HCT116 (cell line): Measurements from ENCODE around the gene MYL5. TPM values are rescaled to one million over a fixed set of nuclear protein-coding genes. Genes with fewer than 3 reads are reported as not detected.
"Not testable (repeated sequence)": the region's sequence is repeated elsewhere in the genome, so short reads cannot be mapped to it uniquely, and the experiment has no call there.

Experiments used
- ATAC-seq: fragments of 200-7000 bp; cut with Tn5 transposase; 2 replicates; pipeline ENCODE4 v1.9.1; 2020; ENCODE audit warnings: mild to moderate bottlenecking, moderate library complexity
- BruUV-seq: library from RNA; stranded (reverse); fragments of 400-500 nt; replicated peaks from 2 replicates; lab custom pipeline; 2021; lab: Mats Ljungman, UMichigan
- CTCF ChIA-PET: fragments of 300-600 bp; sonication (Branson Sonifier 250); formaldehyde crosslinking; loops from one replicate; lab custom pipeline; 2021; ENCODE audit warnings: antibody characterized with exemption; lab: Charles Lee
- POLR2A ChIA-PET: fragments of 300-600, 350-600 bp; sonication (Branson Sonifier 250); formaldehyde crosslinking; loops from one replicate; lab custom pipeline; 2021; ENCODE audit warnings: antibody characterized with exemption; lab: Charles Lee
- RAD21 ChIA-PET, 2 experiments: fragments of 300-600 bp; sonication (Branson Sonifier 250); formaldehyde crosslinking; loops; one replicate each; lab custom pipeline; 2023; ENCODE audit warnings: low total read pairs in 2 of 2; ENCODE audit not compliant: uncharacterized antibody in 2 of 2, unreplicated experiment in 2 of 2, low non-redundant PET in 1 of 2; lab: Charles Lee
- DNase-seq: peaks from one replicate; pipeline ENCODE4 v3.0.0-alpha.2; 2010; ENCODE audit warnings: low read depth, low spot score
- H2AFZ ChIP-seq: fragments of 200-600 bp; shearing (Covaris generic), sonication (generic); 2 replicates; pipeline ENCODE4 v1.6.1; 2017; ENCODE audit warnings: low read depth, mixed run types, mixed read lengths, antibody characterized with exemption, low read length; ENCODE audit not compliant: poor library complexity, severe bottlenecking
- H3K27ac ChIP-seq: 2 replicates; pipeline ENCODE4 v1.5.1; 2012; ENCODE audit warnings: low read depth, low read length
- H3K27me3 ChIP-seq: fragments of 200-600 bp; sonication (generic); 2 replicates; pipeline ENCODE4 v1.6.1; 2016; ENCODE audit warnings: mixed run types, low read length, mixed read lengths; ENCODE audit not compliant: insufficient read depth
- H3K36me3 ChIP-seq, 2 experiments: fragments of 200-500 bp in 1 of 2; fragments of 200-600 bp in 1 of 2; sonication (Bioruptor generic) in 1 of 2; sonication (generic) in 1 of 2; 2 replicates each; pipeline versions ENCODE4 v1.5.1 to v1.6.1; 2014 to 2016; ENCODE audit warnings: low read length in 2 of 2, inconsistent platforms in 1 of 2, mixed read lengths in 1 of 2, mixed run types in 1 of 2; ENCODE audit not compliant: insufficient read depth in 2 of 2, control insufficient read depth in 1 of 2
- H3K4me1 ChIP-seq, 2 experiments: fragments of 200-600 bp in 1 of 2; sonication (generic) in 1 of 2; 2 replicates each; pipeline versions ENCODE4 v1.5.1 to v1.6.1; 2012 to 2017; ENCODE audit warnings: low read length in 2 of 2, inconsistent platforms in 1 of 2, mild to moderate bottlenecking in 1 of 2, mixed read lengths in 1 of 2, mixed run types in 1 of 2, moderate library complexity in 1 of 2; ENCODE audit not compliant: insufficient read depth in 2 of 2, control insufficient read depth in 1 of 2
- H3K4me2 ChIP-seq: fragments of 200-600 bp; sonication (generic); 2 replicates; pipeline ENCODE4 v1.6.1; 2017; ENCODE audit warnings: mixed run types, low read length, mixed read lengths
- H3K4me3 ChIP-seq, 2 experiments: fragments of 200-600 bp in 1 of 2; sonication (generic) in 1 of 2; replicated peaks in 1 of 2; 2 replicates each; pipeline ENCODE4 v1.5.1; 2011 to 2016; ENCODE audit warnings: low read length in 2 of 2, control low read depth in 1 of 2, low read depth in 1 of 2, mild to moderate bottlenecking in 1 of 2, mixed read lengths in 1 of 2, mixed run types in 1 of 2
- H3K79me2 ChIP-seq: fragments of 200-600 bp; sonication (generic); 2 replicates; pipeline ENCODE4 v1.6.1; 2017; ENCODE audit warnings: mild to moderate bottlenecking, mixed run types, low read length, moderate library complexity, mixed read lengths; ENCODE audit not compliant: insufficient read depth
- H3K9ac ChIP-seq: fragments of 200-600 bp; sonication (generic); 2 replicates; pipeline ENCODE4 v1.6.1; 2016; ENCODE audit warnings: low read length, mixed read lengths
- H3K9me2 ChIP-seq: fragments of 200-600 bp; sonication (generic), shearing (Covaris generic); 2 replicates; pipeline ENCODE4 v1.6.1; 2017; ENCODE audit warnings: mixed run types, mild to moderate bottlenecking, moderate library complexity; ENCODE audit not compliant: insufficient read depth
- H3K9me3 ChIP-seq, 2 experiments: fragments of 200-500 bp in 1 of 2; fragments of 200-600 bp in 1 of 2; sonication (Bioruptor generic) in 1 of 2; sonication (generic) in 1 of 2; 2 replicates each; pipeline ENCODE4 v1.6.1; 2014 to 2017; ENCODE audit warnings: low read length in 2 of 2, mixed read lengths in 2 of 2, inconsistent platforms in 1 of 2, low read depth in 1 of 2, mild to moderate bottlenecking in 1 of 2, mixed run types in 1 of 2, moderate library complexity in 1 of 2; ENCODE audit not compliant: control insufficient read depth in 1 of 2, insufficient read depth in 1 of 2
- H4K20me1 ChIP-seq: fragments of 200-600 bp; sonication (generic), shearing (Covaris generic); 2 replicates; pipeline ENCODE4 v1.6.1; 2017; ENCODE audit warnings: mixed run types, mild to moderate bottlenecking, moderate library complexity; ENCODE audit not compliant: insufficient read depth
- intact Hi-C: fragments of 100-400 bp; cut with micrococcal nuclease; formaldehyde crosslinking; loops from 2 replicates; pipeline ENCODE4 v1.10.0; 2022
- total RNA-seq: library from RNA; stranded (reverse); gene quantifications from one replicate; pipeline ENCODE4 v1.2.1, GENCODE V29; 2021; ENCODE audit not compliant: unreplicated experiment

The MYL5 gene
- total RNA-seq, 1 experiment from 2014 or later, result 14.0 TPM

GRCh38 chr4:730946-731904 lies 56.9 kb downstream of the MYL5 start:
- DNase-seq, CTCF ChIA-PET, ATAC-seq, H4K20me1 ChIP-seq, H3K27me3 ChIP-seq, H3K4me1 ChIP-seq, H2AFZ ChIP-seq, POLR2A ChIA-PET, H3K4me2 ChIP-seq, BruUV-seq, H3K9me2 ChIP-seq, H3K4me3 ChIP-seq, RAD21 ChIA-PET, H3K27ac ChIP-seq, H3K9ac ChIP-seq, H3K9me3 ChIP-seq, intact Hi-C loops: not testable (repeated sequence)
- H3K79me2 ChIP-seq, result peaks cover 24% of the 10 kb centered on the region
- H3K36me3 ChIP-seq, result peaks cover 16 to 25% of the 10 kb centered on the region in 2 experiments

Other genes with a start within 250 kb of the MYL5 start
- 34.5 TPM for gene ZNF721, start 175.4 kb upstream of the MYL5 start, total RNA-seq
- 38.6 TPM for gene PIGG, start 175.3 kb upstream of the MYL5 start, total RNA-seq
- gene TMEM271, start 98.2 kb upstream of the MYL5 start, total RNA-seq, result not detected
- gene PDE6B, start 49.0 kb upstream of the MYL5 start, total RNA-seq, result not detected
- 330 TPM for gene ATP5ME, start 266 bp upstream of the MYL5 start, total RNA-seq
- 5.5 TPM for gene SLC49A3, start 14.6 kb downstream of the MYL5 start, total RNA-seq
- 66.3 TPM for gene PCGF3, start 31.3 kb downstream of the MYL5 start, total RNA-seq
- 14.5 TPM for gene CPLX1, start 151.6 kb downstream of the MYL5 start, total RNA-seq